Pancreas (tissue), 10 donors: Measurements from ENCODE around the gene FKTN. TPM values are rescaled to one million over a fixed set of nuclear protein-coding genes. Genes with fewer than 3 reads are reported as not detected.
"Not testable (repeated sequence)": the region's sequence is repeated elsewhere in the genome, so short reads cannot be mapped to it uniquely, and the experiment has no call there.

ENCODE experiments used
- ATAC-seq, 4 donors: fragments of 200-7000 bp; cut with Tn5 transposase; one replicate each; pipeline versions ENCODE4 v1.8.0 to v1.9.1; 2020; ENCODE audit warnings: mild to moderate bottlenecking in 4 of 4, moderate library complexity in 4 of 4
- DNase-seq, 6 donors: peaks; one replicate each; pipeline ENCODE4 v3.0.0-alpha.2; 2020
- FAIRE-seq: peaks from 2 replicates; lab custom pipeline; 2012; peaks lifted over from hg19 to GRCh38; lab: Jason Lieb, UNC
- H3K27ac ChIP-seq, 4 donors: fragments of 200-600 bp; sonication (generic); 1 replicate in 3 of 4; 2 replicates in 1 of 4; pipeline versions ENCODE4 v1.5.0 to v1.8.0; 2020
- H3K27me3 ChIP-seq, 4 donors: fragments of 200-600 bp; one replicate each; pipeline ENCODE4 v1.8.0; 2021
- H3K36me3 ChIP-seq, 3 donors: fragments of 200-600 bp; sonication (generic) in 1 of 3; one replicate each; pipeline versions ENCODE4 v1.5.0 to v1.8.0; 2020 to 2021
- H3K4me1 ChIP-seq, 3 donors: fragments of 200-600 bp; one replicate each; pipeline ENCODE4 v1.8.0; 2021
- H3K4me3 ChIP-seq, 4 donors: fragments of 200-600 bp; sonication (generic) in 2 of 4; one replicate each; pipeline versions ENCODE4 v1.5.0 to v1.8.0; 2020 to 2021
- H3K9me3 ChIP-seq, 4 donors: fragments of 200-600 bp; one replicate each; pipeline ENCODE4 v1.8.0; 2021
- CTCF ChIP-seq, 4 donors: fragments of 200-600 bp; sonication (generic) in 3 of 4; IDR thresholded peaks; one replicate each; pipeline versions ENCODE4 v1.5.0 to v1.8.0; 2021; ENCODE audit warnings: antibody characterized with exemption in 4 of 4
- WGBS, 2 donors: extraction: QIAGEN DNeasy Blood & Tissue Kit; methylation state at CpG; one replicate each; pipeline ENCODE4 v1.1.7; 2013; 5-methylcytosine and 5-hydroxymethylcytosine counted together
- intact Hi-C, 3 donors: fragments of 100-400 bp; cut with DNase I; formaldehyde crosslinking; loops; one replicate each; pipeline versions ENCODE4 v1.11.1 to v1.14.2; 2022
- polyA plus RNA-seq, 2 donors: library from polyadenylated mRNA; stranded (reverse); fragments of 200-250 nt; gene quantifications; one replicate each; pipeline ENCODE4 v1.2.3, GENCODE V29; 2013
- total RNA-seq, 6 donors: library from RNA; stranded (reverse); fragmentation: NEBNext Ultra II Directional in 4 of 6; extraction: Animal tissue kit (Norgen Biotek cat#: 25700) in 4 of 6; gene quantifications; one replicate each; pipeline versions ENCODE4 v1.2.1 to v1.2.4, GENCODE V29; 2021 to 2023
- donor health status: healthy with polysubstance abuse.
- donor health status: DM: no; HTN: no; CAD: no; lungs with moderate emphysema.
- donor health status: DM: no; HTN: no; CAD: no.
- donor health status: control.
- donor health status: control.
- donor health status: Bipolar disorder and iron deficiency.
- donor health status: DM: yes; HTN: yes; CAD: no.
- donor health status: DM: no; HTN: no; CAD: no.
- donor health status: DM: no; HTN: no; CAD: no.
- donor health status: DM: yes; HTN: yes; CAD: no.

Gene FKTN
- total and polyA plus RNA-seq, 8 donors: 3.7 to 10.6 (median 7.7) TPM

GRCh38 chr9:105539452-105539851 lies 18.5 kb upstream of the FKTN start:
- intact Hi-C loops: no loop called here
- Histone ChIP-seq H3K4me3 (no peak overlapping the region), H3K27me3 (no peaks in the 10 kb centered on the region), H3K27ac (no peak overlapping the region), H3K4me1 (no peaks in the 10 kb centered on the region), H3K9me3 (peaks cover 0 to 3% (median 0%) of the 10 kb centered on the region in 4 donors), H3K36me3 (no peaks in the 10 kb centered on the region)
- no peak for TF ChIP-seq CTCF (IDR thresholded peaks at IDR 0.05)
- WGBS, 2 donors: 93 to 97% methylated on average over 1 of the region's 1 CpG
- no peak for ATAC-seq
- FAIRE-seq: no peak
- DNase-seq: no peak

GRCh38 chr9:105541838-105542237 lies 16.1 kb upstream of the FKTN start:
- no peaks in the 10 kb centered on the region for H3K4me1 ChIP-seq
- no peaks in the 10 kb centered on the region for H3K36me3 ChIP-seq
- no peak for ATAC-seq
- no peaks in the 10 kb centered on the region for H3K27me3 ChIP-seq
- no peak overlapping the region for H3K4me3 ChIP-seq
- FAIRE-seq: no peak
- TF ChIP-seq CTCF (IDR thresholded peaks at IDR 0.05): no peak
- 93 to 100% methylated on average over 3 of the region's 3 CpGs for WGBS, 2 donors
- DNase-seq: no peak
- intact Hi-C loops: no loop called here
- no peak overlapping the region for H3K27ac ChIP-seq
- H3K9me3 ChIP-seq: peaks cover 0 to 3% (median 0%) of the 10 kb centered on the region in 4 donors

GRCh38 chr9:105554042-105554441 lies 3.9 kb upstream of the FKTN start:
- FAIRE-seq: no peak
- intact Hi-C loops: no loop called here

GRCh38 chr9:105572455-105572854 lies 14.5 kb downstream of the FKTN start:
- no peak for ATAC-seq
- intact Hi-C loops: no loop called here

More at GRCh38 chr9:105554042-105554441, 3.9 kb upstream of the FKTN start:
- ATAC-seq (no peak), DNase-seq (peak in 2 of 6 donors; percentile 26 to 47)
- WGBS, 2 donors: 72 to 88% methylated on average over 10 of the region's 10 CpGs
- no peaks in the 10 kb centered on the region for H3K27me3 ChIP-seq
- H3K9me3 ChIP-seq: no peaks in the 10 kb centered on the region
- no peaks in the 10 kb centered on the region for H3K36me3 ChIP-seq
- H3K4me3 ChIP-seq: no peak overlapping the region
- TF ChIP-seq CTCF (IDR thresholded peaks at IDR 0.05): no peak
- H3K27ac ChIP-seq: no peak overlapping the region
- H3K4me1 ChIP-seq: peaks cover 0 to 9% (median 5%) of the 10 kb centered on the region in 3 donors

GRCh38 chr9:105579952-105580351 lies 22.0 kb downstream of the FKTN start:
- H3K4me3 ChIP-seq, H3K9me3 ChIP-seq, H3K27ac ChIP-seq, H3K4me1 ChIP-seq, ATAC-seq, H3K36me3 ChIP-seq, intact Hi-C loops, H3K27me3 ChIP-seq, DNase-seq, FAIRE-seq: not testable (repeated sequence)
- WGBS, 2 donors: 98% methylated on average over 5 of the region's 6 CpGs

More at GRCh38 chr9:105572455-105572854, 14.5 kb downstream of the FKTN start:
- FAIRE-seq (no peak), DNase-seq (no peak)
- Histone ChIP-seq H3K27me3 (no peaks in the 10 kb centered on the region), H3K27ac (no peak overlapping the region), H3K4me3 (no peak overlapping the region), H3K9me3 (no peaks in the 10 kb centered on the region), H3K4me1 (no peaks in the 10 kb centered on the region), H3K36me3 (no peaks in the 10 kb centered on the region)
- TF ChIP-seq CTCF (IDR thresholded peaks at IDR 0.05): no peak

GRCh38 chr9:105581550-105581949 lies 23.6 kb downstream of the FKTN start:
- intact Hi-C loops, DNase-seq, H3K27ac ChIP-seq, H3K4me1 ChIP-seq, H3K36me3 ChIP-seq, ATAC-seq, H3K27me3 ChIP-seq, H3K9me3 ChIP-seq, H3K4me3 ChIP-seq, FAIRE-seq: not testable (repeated sequence)
- 75 to 81% methylated on average over 15 to 16 of the region's 16 CpGs for WGBS, 2 donors
